K562 (cell line): ENCODE results near the gene MYO10. TPM values are rescaled to one million over a fixed set of nuclear protein-coding genes. Genes with fewer than 3 reads are reported as not detected.

Experiments
- ATAC-seq: fragments of 200-7000 bp; cut with Tn5 transposase; 3 replicates; pipeline ENCODE4 v1.9.1; 2020; ENCODE audit warnings: moderate library complexity
- BruUV-seq: library from RNA; stranded (reverse); fragments of 400-500 nt; replicated peaks from 2 replicates; lab custom pipeline; 2021; lab: Mats Ljungman, UMichigan
- CTCF ChIA-PET: fragments of 300-600 bp; formaldehyde crosslinking; extraction: SDS; loops from one replicate; lab custom pipeline; 2021; ENCODE audit warnings: low intra/inter-chr PET ratio; lab: Yijun Ruan, JAX
- POLR2A ChIA-PET: fragments of 300-600, 350-650 bp; sonication (Branson Sonifier 250); formaldehyde crosslinking; extraction: SDS; loops from one replicate; lab custom pipeline; 2021; ENCODE audit warnings: antibody characterized with exemption, inconsistent platforms; lab: Yijun Ruan, JAX
- DNase-seq, 4 experiments: peaks; one replicate each; pipeline versions ENCODE4 v3.0.0 to v3.0.0-alpha.2; 2011 to 2018; ENCODE audit warnings: low spot score in 3 of 4, mixed read lengths in 3 of 4; ENCODE audit errors: extremely low read depth in 1 of 4
- FAIRE-seq: peaks from 2 replicates; lab custom pipeline; 2011; peaks lifted over from hg19 to GRCh38; lab: Jason Lieb, UNC
- H2AFZ ChIP-seq: 2 replicates; pipeline ENCODE4 v1.6.0; 2011; ENCODE audit warnings: low read depth, low read length, control low read depth, inconsistent platforms
- H3K27ac ChIP-seq: fragments of 200-600 bp; 3 replicates; pipeline ENCODE4 v1.8.0; 2011; ENCODE audit warnings: low read depth, mild to moderate bottlenecking, control low read depth, inconsistent platforms, low read length, moderate library complexity, mixed read lengths; ENCODE audit errors: extremely low read depth
- H3K27me3 ChIP-seq, 2 experiments: fragments of 300-600 bp in 1 of 2; 2 replicates in 1 of 2; 3 replicates in 1 of 2; pipeline versions ENCODE4 v1.6.0 to v1.8.0; 2011; ENCODE audit warnings: inconsistent platforms in 2 of 2, low read length in 2 of 2, mild to moderate bottlenecking in 1 of 2, mixed read lengths in 1 of 2, moderate library complexity in 1 of 2; ENCODE audit not compliant: control insufficient read depth in 2 of 2, insufficient read depth in 2 of 2
- H3K36me3 ChIP-seq: fragments of 300-600 bp; 3 replicates; pipeline ENCODE4 v1.8.0; 2011; ENCODE audit warnings: mild to moderate bottlenecking, low read length, inconsistent platforms; ENCODE audit not compliant: control insufficient read depth, insufficient read depth
- H3K4me1 ChIP-seq, 2 experiments: fragments of 200-600 bp in 1 of 2; replicated peaks in 1 of 2; 2 replicates in 1 of 2; 3 replicates in 1 of 2; pipeline versions ENCODE4 v1.5.1 to v1.8.0; 2011; ENCODE audit warnings: inconsistent platforms in 2 of 2, low read length in 2 of 2, mild to moderate bottlenecking in 1 of 2, mixed read lengths in 1 of 2, moderate library complexity in 1 of 2; ENCODE audit not compliant: control insufficient read depth in 2 of 2, insufficient read depth in 2 of 2
- H3K4me2 ChIP-seq: 2 replicates; pipeline ENCODE4 v1.6.1; 2011; ENCODE audit warnings: low read length, control low read depth, inconsistent platforms, mixed read lengths; ENCODE audit not compliant: insufficient read depth
- H3K4me3 ChIP-seq: fragments of 200-600 bp; sonication (generic), shearing (Covaris generic); 2 replicates; pipeline ENCODE4 v1.5.1; 2016; ENCODE audit warnings: control low read depth, inconsistent platforms
- H3K79me2 ChIP-seq: fragments of 200-600 bp; 3 replicates; pipeline ENCODE4 v1.8.0; 2011; ENCODE audit warnings: low read length, inconsistent platforms; ENCODE audit not compliant: control insufficient read depth, insufficient read depth
- H3K9ac ChIP-seq, 2 experiments: 2 replicates each; pipeline versions ENCODE4 v1.6.0 to v1.6.1; 2011; ENCODE audit warnings: low read depth in 2 of 2, low read length in 2 of 2, control low read depth in 1 of 2, inconsistent platforms in 1 of 2, mild to moderate bottlenecking in 1 of 2, mixed read lengths in 1 of 2; ENCODE audit not compliant: insufficient read depth in 1 of 2
- H3K9me1 ChIP-seq: one replicate; pipeline ENCODE4 v1.6.0; 2011; ENCODE audit warnings: inconsistent platforms, mild to moderate bottlenecking, low read length, moderate library complexity; ENCODE audit not compliant: control insufficient read depth, insufficient read depth
- H3K9me3 ChIP-seq: replicated peaks from 2 replicates; pipeline ENCODE4 v1.5.1; 2011; ENCODE audit warnings: low read depth, low read length, inconsistent platforms; ENCODE audit not compliant: control insufficient read depth, insufficient read depth
- H4K20me1 ChIP-seq: replicated peaks from 2 replicates; pipeline ENCODE4 v1.6.1; 2011; ENCODE audit warnings: low read length, inconsistent platforms, mixed read lengths; ENCODE audit not compliant: control insufficient read depth, insufficient read depth
- BRF2 ChIP-seq: IDR thresholded peaks from 3 replicates; pipeline ENCODE4 v1.6.1; 2011; ENCODE audit warnings: borderline replicate concordance, mild to moderate bottlenecking; ENCODE audit not compliant: insufficient read length, insufficient read depth
- COPS2 ChIP-seq: fragments of 450-650 bp; conservative IDR thresholded peaks from 2 replicates; pipeline ENCODE4 v1.6.1; 2016; ENCODE audit warnings: mild to moderate bottlenecking, moderate library complexity
- HMG20A ChIP-seq: fragments of 450-650 bp; formaldehyde crosslinking; conservative IDR thresholded peaks from 2 replicates; pipeline ENCODE4 v1.4.0; 2020; ENCODE audit warnings: mild to moderate bottlenecking, mixed read lengths
- KDM1A ChIP-seq, 2 experiments: fragments of 450-650 bp; IDR thresholded peaks; 2 replicates each; pipeline ENCODE4 v1.6.1; 2016; ENCODE audit warnings: mild to moderate bottlenecking in 2 of 2
- MBD2 ChIP-seq: sonication (generic); IDR thresholded peaks from 2 replicates; pipeline ENCODE4 v1.6.1; 2016; ENCODE audit warnings: low read depth, borderline replicate concordance
- POLR2H ChIP-seq: IDR thresholded peaks from 2 replicates; pipeline ENCODE4 v1.6.1; 2016; ENCODE audit warnings: missing genetic modification characterization, low read depth, mild to moderate bottlenecking, control low read depth, missing compliant biosample characterization, moderate library complexity
- TFE3 ChIP-seq: fragments of 450-650 bp; formaldehyde crosslinking; IDR thresholded peaks from 2 replicates; pipeline ENCODE4 v1.4.0; 2020; ENCODE audit warnings: mild to moderate bottlenecking, mixed read lengths
- WGBS: fragments of 100-300 bp; shearing (Covaris generic); methylation state at CpG from one replicate; pipeline ENCODE4 v1.1.6; 2016; ENCODE audit warnings: low coverage, mixed read lengths; ENCODE audit not compliant: insufficient coverage; ENCODE audit errors: missing lambda C conversion rate; 5-methylcytosine and 5-hydroxymethylcytosine counted together
- in situ Hi-C: fragments of 300-500 bp; cut with MboI; formaldehyde crosslinking; loops from 4 replicates; pipeline ENCODE4 v1.15.0; 2018; ENCODE audit warnings: inconsistent platforms, mixed read lengths
- intact Hi-C: fragments of 100-400 bp; cut with micrococcal nuclease; formaldehyde crosslinking; loops from 2 replicates; pipeline ENCODE4 v1.14.2; 2022
- polyA plus RNA-seq, 8 experiments: library from polyadenylated mRNA; depleted of rRNA in 4 of 8; stranded (reverse) in 5 of 8; unstranded in 3 of 8; fragments of >200 nt; fragmentation: Nextera tagmentation in 2 of 8; fragmentation: Illumina TruSeq in 1 of 8; extraction: Ambion mirVana in 2 of 8; extraction: Trizol in 1 of 8; gene quantifications; 2 replicates each; pipeline versions ENCODE4 v1.2.1 to v1.2.3, GENCODE V29; 2011 to 2014; ENCODE audit warnings: inconsistent platforms in 1 of 8, missing spikeins in 1 of 8
- total RNA-seq, 7 experiments: library from RNA; depleted of rRNA in 6 of 7; stranded (reverse); fragments of >200 nt in 6 of 7; fragmentation: Illumina TruSeq in 2 of 7; extraction: Trizol in 2 of 7; gene quantifications; 2 replicates each; pipeline versions ENCODE4 v1.2.1 to v1.2.3, GENCODE V29; 2011 to 2021; ENCODE audit warnings: low replicate concordance in 1 of 7

MYO10 gene
- total and polyA plus RNA-seq, 9 of the 15 experiments (the other 6 are each of a cell fraction or from before 2014, with no cell fraction given) = 0.04 to 0.24 TPM; not detected in 7

GRCh38 chr5:16880547-16880946 lies 55.5 kb downstream of the MYO10 start:
- in situ Hi-C loops (no loop called here), intact Hi-C loops (no loop called here)
- no peak for ATAC-seq
- Histone ChIP-seq H3K27me3 (no peaks in the 10 kb centered on the region), H3K4me3 (no peak overlapping the region), H3K27ac (no peak overlapping the region), H3K9me1 (no peaks in the 10 kb centered on the region), H3K4me2 (no peak overlapping the region), H3K4me1 (no peaks in the 10 kb centered on the region), H3K79me2 (no peaks in the 10 kb centered on the region), H3K9me3 (no peaks in the 10 kb centered on the region), H3K9ac (no peak overlapping the region), H3K36me3 (no peaks in the 10 kb centered on the region), H2AFZ (no peak overlapping the region), H4K20me1 (no peaks in the 10 kb centered on the region)
- WGBS = 0% methylated on average over 3 of the region's 3 CpGs
- ChIA-PET CTCF (no interaction called here), POLR2A (no interaction called here)
- BruUV-seq = no TSS peak
- TF ChIP-seq HMG20A = no peak
- no peak for TF ChIP-seq COPS2
- TF ChIP-seq KDM1A (IDR thresholded peaks at IDR 0.05) = no peak
- TF ChIP-seq POLR2H (tag) = no peak
- TF ChIP-seq MBD2 = no peak
- no peak for TF ChIP-seq TFE3 (CRISPR knock-in tag)
- TF ChIP-seq BRF2 = no peak
- FAIRE-seq = no peak
- DNase-seq = no peak
